ELR (cell line): ENCODE results near the gene OST4.

Experiments used
- DNase-seq: peaks from one replicate; pipeline ENCODE4 v3.0.0-alpha.2; 2015; ENCODE audit warnings: low read depth

Gene OST4

GRCh38 chr2:27025281-27025800 is 46.1 kb downstream of the OST4 start:
- no peak for DNase-seq

- no peak for DNase-seq
Observed at GRCh38 chr2:27024812-27025211, 46.6 kb downstream of the OST4 start.

- peak; percentile 11 for DNase-seq
Observed at GRCh38 chr2:27024188-27024587, 47.3 kb downstream of the OST4 start.

- no peak for DNase-seq
Observed at GRCh38 chr2:27023740-27024139, 47.7 kb downstream of the OST4 start.

GRCh38 chr2:27021253-27022049 is 50.0 kb downstream of the OST4 start:
- DNase-seq = peak; percentile 14
